Measurements from ENCODE around the gene ICAM5.

Gene ICAM5

GRCh38 chr19:10292206-10292788, 2.5 kb downstream of the ICAM5 start:
- peak; percentile 39 for DNase-seq

DNA sequence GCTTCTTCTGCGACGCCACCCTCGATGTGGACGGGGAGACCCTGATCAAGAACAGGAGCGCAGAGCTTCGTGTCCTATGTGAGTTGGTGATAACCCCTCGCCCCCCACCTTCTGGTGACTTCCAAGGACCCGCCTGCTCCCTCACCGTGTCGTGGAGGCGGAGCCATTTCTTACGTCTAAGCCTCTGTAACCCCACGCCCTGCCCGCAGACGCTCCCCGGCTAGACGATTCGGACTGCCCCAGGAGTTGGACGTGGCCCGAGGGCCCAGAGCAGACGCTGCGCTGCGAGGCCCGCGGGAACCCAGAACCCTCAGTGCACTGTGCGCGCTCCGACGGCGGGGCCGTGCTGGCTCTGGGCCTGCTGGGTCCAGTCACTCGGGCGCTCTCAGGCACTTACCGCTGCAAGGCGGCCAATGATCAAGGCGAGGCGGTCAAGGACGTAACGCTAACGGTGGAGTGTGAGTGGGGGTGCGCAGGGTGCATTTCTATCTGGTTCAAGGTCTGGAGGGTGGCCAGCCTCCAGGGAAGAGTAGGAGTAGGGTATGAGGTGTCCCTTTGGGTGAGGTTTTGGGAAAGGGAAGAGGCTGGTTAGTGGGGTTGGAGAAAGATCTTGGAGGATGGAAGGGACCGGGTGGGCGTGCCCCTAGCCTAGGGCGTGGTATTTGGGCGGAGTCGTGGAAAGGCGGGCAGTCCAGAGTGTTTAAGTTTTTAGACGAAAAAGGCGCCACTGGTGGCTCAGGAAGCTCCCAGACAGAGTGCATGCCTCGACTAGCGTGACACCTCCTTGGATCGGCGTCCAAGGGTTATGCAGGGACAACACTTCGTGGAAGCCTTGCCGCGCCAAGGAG, 3.3 kb downstream of the ICAM5 start:
- DNase-seq: no peak

DNA sequence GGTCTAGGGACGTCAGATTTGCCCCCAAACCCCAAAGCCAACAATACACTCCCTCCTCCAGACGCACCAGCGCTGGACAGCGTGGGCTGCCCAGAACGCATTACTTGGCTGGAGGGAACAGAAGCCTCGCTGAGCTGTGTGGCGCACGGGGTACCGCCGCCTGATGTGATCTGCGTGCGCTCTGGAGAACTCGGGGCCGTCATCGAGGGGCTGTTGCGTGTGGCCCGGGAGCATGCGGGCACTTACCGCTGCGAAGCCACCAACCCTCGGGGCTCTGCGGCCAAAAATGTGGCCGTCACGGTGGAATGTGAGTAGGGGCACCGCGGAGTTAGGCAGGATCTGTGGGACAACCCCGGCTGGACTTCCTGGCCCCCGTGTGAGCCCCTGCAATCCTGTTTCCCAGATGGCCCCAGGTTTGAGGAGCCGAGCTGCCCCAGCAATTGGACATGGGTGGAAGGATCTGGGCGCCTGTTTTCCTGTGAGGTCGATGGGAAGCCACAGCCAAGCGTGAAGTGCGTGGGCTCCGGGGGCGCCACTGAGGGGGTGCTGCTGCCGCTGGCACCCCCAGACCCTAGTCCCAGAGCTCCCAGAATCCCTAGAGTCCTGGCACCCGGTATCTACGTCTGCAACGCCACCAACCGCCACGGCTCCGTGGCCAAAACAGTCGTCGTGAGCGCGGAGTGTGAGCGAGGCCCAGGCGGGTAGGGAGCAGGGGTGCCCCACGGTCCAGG, 4.0 kb downstream of the ICAM5 start:
- DNase-seq: no peak

DNA sequence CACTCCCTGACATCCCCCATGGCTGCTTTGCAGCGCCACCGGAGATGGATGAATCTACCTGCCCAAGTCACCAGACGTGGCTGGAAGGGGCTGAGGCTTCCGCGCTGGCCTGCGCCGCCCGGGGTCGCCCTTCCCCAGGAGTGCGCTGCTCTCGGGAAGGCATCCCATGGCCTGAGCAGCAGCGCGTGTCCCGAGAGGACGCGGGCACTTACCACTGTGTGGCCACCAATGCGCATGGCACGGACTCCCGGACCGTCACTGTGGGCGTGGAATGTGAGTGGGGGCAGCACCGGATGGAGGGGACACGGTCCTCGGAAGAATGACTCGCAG, 4.6 kb downstream of the ICAM5 start:
- no peak for DNase-seq

GRCh38 chr19:10295305-10295846, 5.6 kb downstream of the ICAM5 start:
- DNase-seq: peak; percentile 77

GRCh38 chr19:10295847-10296591, 6.3 kb downstream of the ICAM5 start:
- no peak for DNase-seq

DNA sequence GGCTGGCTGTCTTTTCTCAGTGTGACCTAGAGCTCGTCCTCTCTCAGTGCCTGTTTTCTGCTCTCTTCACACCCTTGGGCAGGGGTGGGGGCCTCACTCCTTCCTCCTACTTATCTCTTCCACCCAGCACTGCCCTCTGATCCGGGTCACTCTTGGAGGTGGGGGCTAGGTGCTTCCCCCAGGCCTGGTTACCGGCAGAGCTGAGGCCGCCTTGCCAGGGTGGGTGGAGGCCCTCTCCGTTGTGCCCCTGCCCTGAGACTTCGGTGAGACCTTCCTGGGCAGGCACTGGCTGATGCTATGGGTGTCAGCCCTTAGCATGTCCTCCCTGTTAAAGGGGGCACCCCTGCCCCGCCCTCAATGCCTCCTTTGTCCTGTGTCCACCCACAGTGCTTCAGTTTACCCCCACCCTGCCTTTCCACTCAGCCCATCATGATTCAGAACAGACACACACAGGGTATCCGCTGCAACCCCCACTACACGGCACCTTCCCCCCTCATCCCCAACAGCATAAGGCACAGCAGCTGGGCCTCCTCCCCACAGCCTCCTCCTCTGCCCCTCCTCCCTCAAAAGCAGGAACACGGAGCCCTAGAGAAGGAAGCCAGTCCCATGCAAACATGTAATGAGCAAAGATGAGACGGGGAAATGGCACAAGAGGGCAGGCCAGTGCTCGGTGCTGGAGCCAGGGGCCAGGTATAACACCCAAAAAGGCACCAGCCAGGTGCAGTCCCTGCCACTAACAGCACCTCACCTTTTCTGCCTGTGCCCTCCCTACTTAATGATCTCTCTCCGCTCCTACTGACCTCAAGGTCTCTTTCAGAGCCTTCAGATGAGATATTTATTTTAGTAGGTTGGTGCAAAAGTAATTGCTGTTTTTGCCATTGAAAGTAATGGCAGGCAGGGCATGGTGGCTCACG, 10.1 kb downstream of the ICAM5 start:
- DNase-seq: no peak

GRCh38 chr19:10305139-10305806, 15.5 kb downstream of the ICAM5 start:
- DNase-seq: no peak

- DNase-seq: no peak
Measured at GRCh38 chr19:10306327-10306726, 16.6 kb downstream of the ICAM5 start.

GRCh38 chr19:10309423-10309822, 19.7 kb downstream of the ICAM5 start, which contains the start of gene ZGLP1:
Gene ZGLP1, minus strand, starts transcription at chr19:10309815.
- no peak for DNase-seq

- DNase-seq: peak; percentile 89
Measured at GRCh38 chr19:10315335-10316214, 25.8 kb downstream of the ICAM5 start, which contains the start of gene FDX2. Gene FDX2, minus strand, starts transcription at chr19:10316015. Its CDS starts 19 bp downstream, at chr19:10315996.

DNA sequence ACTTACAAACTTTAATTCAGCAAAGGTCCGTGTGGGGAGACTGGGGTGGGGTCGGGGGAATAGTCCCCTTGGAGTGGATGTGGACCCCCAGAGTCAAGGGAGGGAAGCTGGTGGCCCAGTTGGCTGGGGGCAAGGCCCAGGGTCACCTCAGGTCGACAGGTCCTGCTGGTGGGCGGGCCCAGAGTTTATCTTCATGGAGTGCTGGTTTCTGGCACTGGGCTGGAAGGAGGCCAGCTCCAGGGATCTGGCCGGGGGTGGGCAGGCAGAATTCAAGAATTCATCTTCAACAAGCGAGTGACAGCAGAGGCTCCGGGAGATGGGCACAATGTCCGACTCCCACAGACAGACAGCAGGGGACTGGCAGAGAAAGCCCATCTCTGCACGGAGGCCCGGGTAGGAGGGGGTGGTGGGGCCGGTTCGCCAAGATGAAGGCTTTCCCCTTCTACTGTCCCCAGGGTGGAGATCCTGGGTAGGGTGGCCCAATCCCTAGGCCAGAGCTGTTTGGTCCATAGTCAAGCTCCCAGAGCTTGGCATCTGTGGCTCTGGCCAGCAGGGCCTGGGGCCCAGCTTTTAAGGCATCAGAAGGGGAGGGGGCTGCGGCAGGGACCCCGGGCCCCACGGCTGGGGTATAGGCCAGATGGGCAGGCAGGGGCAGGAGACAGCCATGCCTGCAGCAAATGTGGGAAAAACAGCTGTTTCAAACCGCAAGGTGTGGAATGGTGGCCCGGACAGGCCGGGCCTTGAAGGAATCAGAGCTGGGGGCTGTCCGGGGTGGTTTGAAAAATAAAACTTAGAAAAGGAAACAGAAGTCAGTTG, 26.7 kb downstream of the ICAM5 start:
- no peak for DNase-seq

DNA sequence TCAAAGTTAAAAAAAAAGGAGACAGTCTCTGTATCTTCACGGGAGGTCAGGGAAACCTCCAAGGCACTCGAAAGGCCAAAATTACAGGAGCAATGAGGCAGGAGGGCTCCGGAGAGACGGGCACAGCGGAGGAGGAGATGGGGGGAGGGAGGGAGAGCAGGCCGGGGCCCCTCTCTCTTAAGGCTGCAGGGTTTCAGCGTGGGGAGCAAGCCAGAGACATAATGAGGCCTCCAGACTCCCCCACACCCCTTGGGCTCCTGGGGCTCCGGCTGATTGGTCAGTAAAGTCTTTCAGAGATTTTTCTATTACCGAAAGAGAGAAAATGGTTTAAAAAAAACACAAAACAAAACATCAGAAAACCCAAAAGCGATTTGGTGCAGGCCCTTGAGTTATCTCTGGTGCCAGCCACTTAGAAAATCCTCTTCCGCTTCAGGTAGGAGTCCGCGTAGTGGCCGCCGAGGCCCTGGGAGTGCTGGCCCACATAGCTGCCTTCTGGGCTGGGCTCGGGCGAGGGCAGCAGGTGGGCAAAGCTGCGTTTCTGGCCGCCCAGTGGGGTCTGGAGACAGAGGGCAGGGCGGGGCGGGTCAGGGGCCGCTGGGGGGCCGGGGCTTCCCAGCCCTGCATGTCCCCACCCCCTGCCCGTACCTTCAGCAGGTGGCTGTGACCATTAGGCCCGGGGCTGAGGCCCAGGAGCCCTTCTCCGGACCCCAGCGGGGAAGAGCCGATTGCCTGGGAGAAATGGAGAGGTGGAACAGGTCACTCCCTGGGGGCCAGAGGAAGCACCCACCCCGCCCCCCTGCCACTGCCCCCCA, 27.5 kb downstream of the ICAM5 start:
- DNase-seq: no peak

GRCh38 chr19:10317857-10318462, 28.2 kb downstream of the ICAM5 start:
- DNase-seq: no peak

DNA sequence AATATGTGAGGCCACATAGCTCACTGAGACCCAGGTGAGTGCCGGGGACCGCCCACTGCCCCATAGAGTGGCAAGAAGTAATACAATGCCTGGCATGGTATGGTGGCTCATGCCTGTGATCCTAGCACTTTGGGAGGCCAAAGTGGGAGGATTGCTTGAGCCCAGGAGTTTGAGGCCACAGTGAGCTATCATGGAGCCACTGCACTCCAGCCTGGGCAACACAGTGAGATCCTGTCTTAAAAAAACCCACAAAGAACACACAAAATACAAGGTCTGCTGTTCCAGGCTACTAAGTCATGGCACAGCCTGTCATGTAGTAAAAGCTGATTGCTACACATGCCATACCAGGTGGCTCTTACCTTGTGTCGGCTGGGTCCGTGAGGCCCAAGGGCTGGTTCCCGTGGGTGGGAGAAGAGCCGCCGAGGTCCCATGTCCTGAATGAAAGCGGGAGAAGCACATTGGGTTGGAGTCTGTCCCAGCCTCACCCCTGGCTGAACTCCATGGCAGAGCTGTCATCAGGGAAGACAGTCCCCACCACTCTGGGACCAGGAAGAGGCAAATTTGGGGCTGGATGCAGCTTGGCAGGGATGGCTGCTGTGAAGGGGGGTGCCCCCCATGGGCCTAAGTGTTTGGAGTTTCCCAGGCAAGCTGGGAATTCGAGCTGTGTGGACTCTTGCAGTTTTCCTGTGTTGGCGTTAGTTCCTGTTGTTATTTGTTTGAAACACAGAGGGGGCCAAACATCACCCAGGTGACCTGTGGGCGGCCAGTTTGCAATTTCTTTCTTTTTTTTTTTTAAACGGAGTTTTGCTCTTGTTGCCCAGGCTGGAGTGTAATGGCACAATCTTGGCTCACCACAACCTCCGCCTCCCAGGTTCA, 29.3 kb downstream of the ICAM5 start:
- DNase-seq: no peak

- DNase-seq: no peak
Measured at GRCh38 chr19:10320602-10321416, 31.1 kb downstream of the ICAM5 start.
